RWPE1 (cell line): ENCODE results near the gene CHN2.

Source experiments
- CTCF ChIA-PET: fragments of 350-600 bp; sonication (Branson Sonifier 250); formaldehyde crosslinking; extraction: SDS; loops from one replicate; lab custom pipeline; 2021; lab: Yijun Ruan, JAX
- POLR2A ChIA-PET: fragments of 400-600 bp; formaldehyde crosslinking; extraction: SDS; loops from one replicate; lab custom pipeline; 2020; ENCODE audit warnings: antibody characterized with exemption; ENCODE audit not compliant: low non-redundant PET; lab: Yijun Ruan, JAX
- DNase-seq: peaks from one replicate; pipeline ENCODE4 v3.0.0; 2012; ENCODE audit warnings: low spot score
- H3K27ac ChIP-seq: fragments of 450-650 bp; 2 replicates; pipeline ENCODE4 v1.5.1; 2017
- CTCF ChIP-seq: fragments of 450-650 bp; conservative IDR thresholded peaks from 2 replicates; pipeline ENCODE4 v1.5.1; 2017; ENCODE audit warnings: low read depth, mild to moderate bottlenecking

The CHN2 gene

GRCh38 chr7:29275018-29275318, 80.4 kb downstream of the CHN2 start:
- H3K27ac ChIP-seq: no peak overlapping the region
- CTCF ChIA-PET: no interaction called here
- no peak for TF ChIP-seq CTCF
- no peak for DNase-seq
- POLR2A ChIA-PET: no interaction called here

- ChIA-PET CTCF (no interaction called here), POLR2A (no interaction called here)
Measured at GRCh38 chr7:29275493-29275892, 80.9 kb downstream of the CHN2 start.

GRCh38 chr7:29276199-29276598, 81.6 kb downstream of the CHN2 start:
- no peak overlapping the region for H3K27ac ChIP-seq
- no peak for TF ChIP-seq CTCF
- DNase-seq: no peak
- ChIA-PET POLR2A (no interaction called here), CTCF (interaction anchor here (1.1 kb wide), 1 partner anchor 86 kb away, joined by 4 read pairs; no protein-coding TSS in a partner anchor)

More at GRCh38 chr7:29275493-29275892, 80.9 kb downstream of the CHN2 start:
- DNase-seq: no peak
- TF ChIP-seq CTCF: no peak
- H3K27ac ChIP-seq: no peak overlapping the region

GRCh38 chr7:29276806-29277205, 82.2 kb downstream of the CHN2 start:
- DNase-seq: no peak
- ChIA-PET CTCF (interaction anchor here (1.1 kb wide), 1 partner anchor 87 kb away, joined by 4 read pairs; no protein-coding TSS in a partner anchor), POLR2A (no interaction called here)
- H3K27ac ChIP-seq: no peak overlapping the region
- no peak for TF ChIP-seq CTCF

GRCh38 chr7:29277436-29278215, 83.1 kb downstream of the CHN2 start:
- POLR2A ChIA-PET: no interaction called here
- no peak overlapping the region for H3K27ac ChIP-seq
- CTCF ChIA-PET: interaction anchor here (0.9 kb wide), 1 partner anchor 45 kb away, joined by 3 read pairs; no protein-coding TSS in a partner anchor
- no peak for TF ChIP-seq CTCF
- no peak for DNase-seq

GRCh38 chr7:29278337-29279069, 83.9 kb downstream of the CHN2 start:
- ChIA-PET POLR2A (no interaction called here), CTCF (interaction anchor here (0.6 kb wide), 1 partner anchor 46 kb away, joined by 3 read pairs; no protein-coding TSS in a partner anchor)
- TF ChIP-seq CTCF: no peak
- DNase-seq: no peak
- no peak overlapping the region for H3K27ac ChIP-seq
